GM12875 (cell line): ENCODE results near the gene DNAJB11.
"Not testable (repeated sequence)": the region's sequence is repeated elsewhere in the genome, so short reads cannot be mapped to it uniquely, and the experiment has no call there.

ENCODE experiments used
- H3K4me3 ChIP-seq: one replicate; pipeline ENCODE4 v1.5.1; 2011; ENCODE audit warnings: low read depth, low read length, control low read depth
- CTCF ChIP-seq: IDR thresholded peaks from 2 replicates; pipeline ENCODE4 v1.5.1; 2011; ENCODE audit warnings: low read depth, mild to moderate bottlenecking, control low read depth, inconsistent platforms, low read length, moderate library complexity, borderline replicate concordance; ENCODE audit not compliant: insufficient read depth

DNAJB11 gene

DNA sequence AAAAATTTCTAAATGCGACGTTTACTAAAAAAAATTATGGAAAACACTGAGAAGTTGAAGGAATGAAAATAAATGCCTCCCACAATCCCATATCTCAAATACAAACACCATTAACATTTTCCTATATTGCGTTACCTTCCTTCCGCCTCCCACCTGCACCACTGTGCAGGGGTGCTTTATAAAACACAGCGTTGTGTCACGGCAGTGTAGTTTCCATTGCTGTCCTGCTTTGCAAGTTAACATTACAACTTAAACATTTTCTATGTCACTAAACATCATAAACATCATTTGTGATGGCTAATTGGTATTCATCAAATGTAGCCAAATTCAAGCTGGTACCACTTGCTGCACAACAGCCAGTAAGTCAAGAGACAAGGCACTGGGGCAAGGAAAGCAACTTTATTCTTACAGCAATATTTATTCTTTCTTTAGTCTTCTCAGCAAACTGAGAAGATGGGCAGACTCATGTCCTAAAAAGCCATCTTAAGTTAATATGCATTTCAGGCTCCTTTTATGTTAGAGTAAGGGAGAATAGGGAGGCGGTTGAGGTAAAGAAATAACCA is 57.4 kb downstream of the DNAJB11 start:
- no peak overlapping the region for H3K4me3 ChIP-seq
- no peak for TF ChIP-seq CTCF

DNA sequence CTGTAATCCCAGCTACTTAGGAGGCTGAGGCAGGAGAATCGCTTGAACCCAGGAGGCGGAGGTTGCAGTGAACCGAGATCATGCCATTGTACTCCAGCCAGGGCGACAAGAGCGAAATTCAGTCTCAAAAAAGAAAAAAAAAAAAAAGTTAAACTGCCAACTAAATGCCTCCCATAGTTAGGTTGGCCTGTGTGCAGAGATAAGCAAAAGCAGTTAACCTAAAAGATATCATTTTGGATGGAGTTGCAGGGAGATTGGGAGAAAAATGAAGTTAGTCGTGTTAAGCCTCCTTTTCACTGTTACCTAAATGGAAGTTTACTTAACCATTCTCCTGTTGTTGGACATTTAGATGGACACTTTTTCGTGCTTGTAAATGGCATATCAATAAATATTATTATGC is 58.2 kb downstream of the DNAJB11 start:
- TF ChIP-seq CTCF, result no peak

GRCh38 chr3:186630950-186631641 is 60.6 kb downstream of the DNAJB11 start:
- H3K4me3 ChIP-seq, result no peak overlapping the region
- no peak for TF ChIP-seq CTCF

More for the DNA sequence above, 58.2 kb downstream of the DNAJB11 start:
- no peak overlapping the region for H3K4me3 ChIP-seq

DNA sequence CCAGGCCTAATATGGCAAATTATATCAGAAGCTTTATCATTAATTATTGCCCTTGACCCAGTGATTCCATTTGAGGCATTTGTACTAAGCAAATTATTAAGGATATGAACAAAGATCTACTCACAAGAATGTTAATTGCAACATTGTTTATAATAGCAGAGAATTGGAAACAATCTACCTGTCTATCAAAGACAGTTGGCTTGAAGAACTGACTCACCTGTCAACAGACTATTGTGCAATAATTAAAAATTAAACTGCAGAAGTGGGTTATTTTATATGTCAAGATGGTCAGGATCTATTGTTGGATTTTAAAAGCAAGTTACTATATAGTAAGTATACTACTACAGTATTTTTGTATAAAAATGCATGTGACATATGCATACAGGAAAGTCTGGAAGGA is 63.0 kb downstream of the DNAJB11 start:
- H3K4me3 ChIP-seq, result no peak overlapping the region
- no peak for TF ChIP-seq CTCF

DNA sequence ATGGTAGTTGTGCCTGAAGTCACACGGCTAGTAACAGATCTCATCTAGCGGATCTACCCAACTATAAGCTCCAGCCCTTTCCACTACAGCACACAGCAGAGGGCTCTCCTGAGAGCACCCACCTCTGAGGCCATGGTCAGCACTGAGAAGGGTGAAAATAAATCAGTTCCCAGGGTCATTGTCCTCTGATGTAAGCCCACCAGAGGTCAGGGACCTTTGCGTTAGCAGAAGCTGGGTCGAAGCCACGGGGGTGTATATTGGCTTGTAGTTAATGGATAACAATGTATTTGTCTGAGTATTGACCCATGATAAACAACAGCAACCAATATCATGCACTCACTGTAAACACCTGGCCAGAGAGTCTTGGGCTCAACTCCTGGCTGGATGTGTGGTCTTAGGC is 63.7 kb downstream of the DNAJB11 start:
- not testable (repeated sequence) for H3K4me3 ChIP-seq
